ENCODE measurements around the gene KAT2B. TPM values are rescaled to one million over a fixed set of nuclear protein-coding genes. Genes with fewer than 3 reads are reported as not detected.

Gene KAT2B
- total and polyA plus RNA-seq, 2 of the 8 experiments (the other 6 are each of a cell fraction or from before 2014, with no cell fraction given): 0.24 to 0.91 TPM

DNA sequence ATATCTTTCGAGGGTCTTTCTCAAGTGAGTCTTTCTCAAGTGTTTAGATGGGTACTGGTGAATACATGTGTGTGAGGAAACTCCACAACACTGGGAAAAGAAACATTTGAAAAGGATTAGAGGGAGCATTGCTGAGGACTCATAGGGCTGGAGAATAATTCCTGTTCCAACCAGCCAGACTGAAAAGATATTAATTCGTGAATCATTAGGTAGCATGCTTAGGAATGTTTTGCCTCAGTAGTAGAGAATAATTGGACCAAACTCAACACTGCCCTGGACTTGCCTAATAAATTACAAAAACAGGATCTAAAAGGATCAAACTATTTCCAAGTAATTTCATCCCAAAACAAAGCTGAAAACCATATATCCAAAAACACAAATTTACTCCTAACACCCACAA lies 45.5 kb upstream of the KAT2B start (continued):
- TF ChIP-seq, protein P1, sequence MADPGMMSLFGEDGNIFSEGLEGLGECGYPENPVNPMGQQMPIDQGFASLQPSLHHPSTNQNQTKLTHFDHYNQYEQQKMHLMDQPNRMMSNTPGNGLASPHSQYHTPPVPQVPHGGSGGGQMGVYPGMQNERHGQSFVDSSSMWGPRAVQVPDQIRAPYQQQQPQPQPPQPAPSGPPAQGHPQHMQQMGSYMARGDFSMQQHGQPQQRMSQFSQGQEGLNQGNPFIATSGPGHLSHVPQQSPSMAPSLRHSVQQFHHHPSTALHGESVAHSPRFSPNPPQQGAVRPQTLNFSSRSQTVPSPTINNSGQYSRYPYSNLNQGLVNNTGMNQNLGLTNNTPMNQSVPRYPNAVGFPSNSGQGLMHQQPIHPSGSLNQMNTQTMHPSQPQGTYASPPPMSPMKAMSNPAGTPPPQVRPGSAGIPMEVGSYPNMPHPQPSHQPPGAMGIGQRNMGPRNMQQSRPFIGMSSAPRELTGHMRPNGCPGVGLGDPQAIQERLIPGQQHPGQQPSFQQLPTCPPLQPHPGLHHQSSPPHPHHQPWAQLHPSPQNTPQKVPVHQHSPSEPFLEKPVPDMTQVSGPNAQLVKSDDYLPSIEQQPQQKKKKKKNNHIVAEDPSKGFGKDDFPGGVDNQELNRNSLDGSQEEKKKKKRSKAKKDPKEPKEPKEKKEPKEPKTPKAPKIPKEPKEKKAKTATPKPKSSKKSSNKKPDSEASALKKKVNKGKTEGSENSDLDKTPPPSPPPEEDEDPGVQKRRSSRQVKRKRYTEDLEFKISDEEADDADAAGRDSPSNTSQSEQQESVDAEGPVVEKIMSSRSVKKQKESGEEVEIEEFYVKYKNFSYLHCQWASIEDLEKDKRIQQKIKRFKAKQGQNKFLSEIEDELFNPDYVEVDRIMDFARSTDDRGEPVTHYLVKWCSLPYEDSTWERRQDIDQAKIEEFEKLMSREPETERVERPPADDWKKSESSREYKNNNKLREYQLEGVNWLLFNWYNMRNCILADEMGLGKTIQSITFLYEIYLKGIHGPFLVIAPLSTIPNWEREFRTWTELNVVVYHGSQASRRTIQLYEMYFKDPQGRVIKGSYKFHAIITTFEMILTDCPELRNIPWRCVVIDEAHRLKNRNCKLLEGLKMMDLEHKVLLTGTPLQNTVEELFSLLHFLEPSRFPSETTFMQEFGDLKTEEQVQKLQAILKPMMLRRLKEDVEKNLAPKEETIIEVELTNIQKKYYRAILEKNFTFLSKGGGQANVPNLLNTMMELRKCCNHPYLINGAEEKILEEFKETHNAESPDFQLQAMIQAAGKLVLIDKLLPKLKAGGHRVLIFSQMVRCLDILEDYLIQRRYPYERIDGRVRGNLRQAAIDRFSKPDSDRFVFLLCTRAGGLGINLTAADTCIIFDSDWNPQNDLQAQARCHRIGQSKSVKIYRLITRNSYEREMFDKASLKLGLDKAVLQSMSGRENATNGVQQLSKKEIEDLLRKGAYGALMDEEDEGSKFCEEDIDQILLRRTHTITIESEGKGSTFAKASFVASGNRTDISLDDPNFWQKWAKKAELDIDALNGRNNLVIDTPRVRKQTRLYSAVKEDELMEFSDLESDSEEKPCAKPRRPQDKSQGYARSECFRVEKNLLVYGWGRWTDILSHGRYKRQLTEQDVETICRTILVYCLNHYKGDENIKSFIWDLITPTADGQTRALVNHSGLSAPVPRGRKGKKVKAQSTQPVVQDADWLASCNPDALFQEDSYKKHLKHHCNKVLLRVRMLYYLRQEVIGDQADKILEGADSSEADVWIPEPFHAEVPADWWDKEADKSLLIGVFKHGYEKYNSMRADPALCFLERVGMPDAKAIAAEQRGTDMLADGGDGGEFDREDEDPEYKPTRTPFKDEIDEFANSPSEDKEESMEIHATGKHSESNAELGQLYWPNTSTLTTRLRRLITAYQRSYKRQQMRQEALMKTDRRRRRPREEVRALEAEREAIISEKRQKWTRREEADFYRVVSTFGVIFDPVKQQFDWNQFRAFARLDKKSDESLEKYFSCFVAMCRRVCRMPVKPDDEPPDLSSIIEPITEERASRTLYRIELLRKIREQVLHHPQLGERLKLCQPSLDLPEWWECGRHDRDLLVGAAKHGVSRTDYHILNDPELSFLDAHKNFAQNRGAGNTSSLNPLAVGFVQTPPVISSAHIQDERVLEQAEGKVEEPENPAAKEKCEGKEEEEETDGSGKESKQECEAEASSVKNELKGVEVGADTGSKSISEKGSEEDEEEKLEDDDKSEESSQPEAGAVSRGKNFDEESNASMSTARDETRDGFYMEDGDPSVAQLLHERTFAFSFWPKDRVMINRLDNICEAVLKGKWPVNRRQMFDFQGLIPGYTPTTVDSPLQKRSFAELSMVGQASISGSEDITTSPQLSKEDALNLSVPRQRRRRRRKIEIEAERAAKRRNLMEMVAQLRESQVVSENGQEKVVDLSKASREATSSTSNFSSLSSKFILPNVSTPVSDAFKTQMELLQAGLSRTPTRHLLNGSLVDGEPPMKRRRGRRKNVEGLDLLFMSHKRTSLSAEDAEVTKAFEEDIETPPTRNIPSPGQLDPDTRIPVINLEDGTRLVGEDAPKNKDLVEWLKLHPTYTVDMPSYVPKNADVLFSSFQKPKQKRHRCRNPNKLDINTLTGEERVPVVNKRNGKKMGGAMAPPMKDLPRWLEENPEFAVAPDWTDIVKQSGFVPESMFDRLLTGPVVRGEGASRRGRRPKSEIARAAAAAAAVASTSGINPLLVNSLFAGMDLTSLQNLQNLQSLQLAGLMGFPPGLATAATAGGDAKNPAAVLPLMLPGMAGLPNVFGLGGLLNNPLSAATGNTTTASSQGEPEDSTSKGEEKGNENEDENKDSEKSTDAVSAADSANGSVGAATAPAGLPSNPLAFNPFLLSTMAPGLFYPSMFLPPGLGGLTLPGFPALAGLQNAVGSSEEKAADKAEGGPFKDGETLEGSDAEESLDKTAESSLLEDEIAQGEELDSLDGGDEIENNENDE (IDR thresholded peaks at IDR 0.05; ENCODE audit: insufficient replicate concordance, low read length): no peak
- TF ChIP-seq CTBP2 (IDR thresholded peaks at IDR 0.05; ENCODE audit: borderline replicate concordance, insufficient read depth, insufficient read length, low read length) (no peak), SP2 (IDR thresholded peaks at IDR 0.05; ENCODE audit: low read length) (no peak), KDM1A (IDR thresholded peaks at IDR 0.05; ENCODE audit: borderline replicate concordance, low read length) (no peak), HDAC6 (IDR thresholded peaks at IDR 0.05; ENCODE audit: low read depth, low read length) (no peak)
- TF ChIP-seq, protein P2, sequence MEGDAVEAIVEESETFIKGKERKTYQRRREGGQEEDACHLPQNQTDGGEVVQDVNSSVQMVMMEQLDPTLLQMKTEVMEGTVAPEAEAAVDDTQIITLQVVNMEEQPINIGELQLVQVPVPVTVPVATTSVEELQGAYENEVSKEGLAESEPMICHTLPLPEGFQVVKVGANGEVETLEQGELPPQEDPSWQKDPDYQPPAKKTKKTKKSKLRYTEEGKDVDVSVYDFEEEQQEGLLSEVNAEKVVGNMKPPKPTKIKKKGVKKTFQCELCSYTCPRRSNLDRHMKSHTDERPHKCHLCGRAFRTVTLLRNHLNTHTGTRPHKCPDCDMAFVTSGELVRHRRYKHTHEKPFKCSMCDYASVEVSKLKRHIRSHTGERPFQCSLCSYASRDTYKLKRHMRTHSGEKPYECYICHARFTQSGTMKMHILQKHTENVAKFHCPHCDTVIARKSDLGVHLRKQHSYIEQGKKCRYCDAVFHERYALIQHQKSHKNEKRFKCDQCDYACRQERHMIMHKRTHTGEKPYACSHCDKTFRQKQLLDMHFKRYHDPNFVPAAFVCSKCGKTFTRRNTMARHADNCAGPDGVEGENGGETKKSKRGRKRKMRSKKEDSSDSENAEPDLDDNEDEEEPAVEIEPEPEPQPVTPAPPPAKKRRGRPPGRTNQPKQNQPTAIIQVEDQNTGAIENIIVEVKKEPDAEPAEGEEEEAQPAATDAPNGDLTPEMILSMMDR (IDR thresholded peaks at IDR 0.05; ENCODE audit: control extremely low read depth in 1 of 3, insufficient read depth in 1 of 3, low read depth in 1 of 3, low read length in 3 of 3): no peak
- TF ChIP-seq, protein P3, sequence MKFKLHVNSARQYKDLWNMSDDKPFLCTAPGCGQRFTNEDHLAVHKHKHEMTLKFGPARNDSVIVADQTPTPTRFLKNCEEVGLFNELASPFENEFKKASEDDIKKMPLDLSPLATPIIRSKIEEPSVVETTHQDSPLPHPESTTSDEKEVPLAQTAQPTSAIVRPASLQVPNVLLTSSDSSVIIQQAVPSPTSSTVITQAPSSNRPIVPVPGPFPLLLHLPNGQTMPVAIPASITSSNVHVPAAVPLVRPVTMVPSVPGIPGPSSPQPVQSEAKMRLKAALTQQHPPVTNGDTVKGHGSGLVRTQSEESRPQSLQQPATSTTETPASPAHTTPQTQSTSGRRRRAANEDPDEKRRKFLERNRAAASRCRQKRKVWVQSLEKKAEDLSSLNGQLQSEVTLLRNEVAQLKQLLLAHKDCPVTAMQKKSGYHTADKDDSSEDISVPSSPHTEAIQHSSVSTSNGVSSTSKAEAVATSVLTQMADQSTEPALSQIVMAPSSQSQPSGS (IDR thresholded peaks at IDR 0.05; ENCODE audit: low read length): no peak
